ENCODE results near the gene ADCY1.
"Not testable (repeated sequence)": the region's sequence is repeated elsewhere in the genome, so short reads cannot be mapped to it uniquely, and the experiment has no call there.

ADCY1 gene

GRCh38 chr7:45731692-45732443 lies 157.7 kb downstream of the ADCY1 start:
- not testable (repeated sequence) for DNase-seq

- DNase-seq = not testable (repeated sequence)
Measured at GRCh38 chr7:45738920-45739319, 164.8 kb downstream of the ADCY1 start.

- DNase-seq = not testable (repeated sequence)
Measured at GRCh38 chr7:45740573-45740972, 166.4 kb downstream of the ADCY1 start.

GRCh38 chr7:45748976-45749375 lies 174.8 kb downstream of the ADCY1 start:
- not testable (repeated sequence) for DNase-seq

- not testable (repeated sequence) for DNase-seq
Measured at GRCh38 chr7:45751352-45751751, 177.2 kb downstream of the ADCY1 start.

- not testable (repeated sequence) for DNase-seq
Measured at GRCh38 chr7:45756333-45756732, 182.2 kb downstream of the ADCY1 start.

GRCh38 chr7:45756757-45757156 lies 182.6 kb downstream of the ADCY1 start:
- DNase-seq = not testable (repeated sequence)

GRCh38 chr7:45759464-45759863 lies 185.3 kb downstream of the ADCY1 start:
- not testable (repeated sequence) for DNase-seq

- not testable (repeated sequence) for DNase-seq
Measured at GRCh38 chr7:45761545-45762205, 187.5 kb downstream of the ADCY1 start.

- not testable (repeated sequence) for DNase-seq
Measured at GRCh38 chr7:45762225-45762994, 188.2 kb downstream of the ADCY1 start.

- peak; percentile 58 to 99 (median 96) for DNase-seq
Measured at GRCh38 chr7:45768516-45769394, 194.6 kb downstream of the ADCY1 start.

- DNase-seq = not testable (repeated sequence)
Measured at GRCh38 chr7:45769626-45770025, 195.5 kb downstream of the ADCY1 start.

Measured in hypothalamus (tissue), 51 donors.